Uterus (tissue), 2 donors: ENCODE results near the gene COMMD9.

Experiments used
- POLR2A ChIP-seq, 2 donors: fragments of 450-650 bp; IDR thresholded peaks; one replicate each; pipeline ENCODE4 v1.6.1; 2016; ENCODE audit warnings: antibody characterized with exemption in 2 of 2, mild to moderate bottlenecking in 1 of 2, moderate library complexity in 1 of 2
- TF ChIP-seq, protein P1 (sequence below), 4 experiments: fragments of 200-600 bp in 2 of 4; fragments of 450-650 bp in 2 of 4; sonication (generic) in 2 of 4; IDR thresholded peaks; one replicate each; pipeline ENCODE4 v1.5.1; 2016 to 2019; ENCODE audit warnings: antibody characterized with exemption in 4 of 4, mild to moderate bottlenecking in 2 of 4, moderate library complexity in 1 of 4

DNA sequence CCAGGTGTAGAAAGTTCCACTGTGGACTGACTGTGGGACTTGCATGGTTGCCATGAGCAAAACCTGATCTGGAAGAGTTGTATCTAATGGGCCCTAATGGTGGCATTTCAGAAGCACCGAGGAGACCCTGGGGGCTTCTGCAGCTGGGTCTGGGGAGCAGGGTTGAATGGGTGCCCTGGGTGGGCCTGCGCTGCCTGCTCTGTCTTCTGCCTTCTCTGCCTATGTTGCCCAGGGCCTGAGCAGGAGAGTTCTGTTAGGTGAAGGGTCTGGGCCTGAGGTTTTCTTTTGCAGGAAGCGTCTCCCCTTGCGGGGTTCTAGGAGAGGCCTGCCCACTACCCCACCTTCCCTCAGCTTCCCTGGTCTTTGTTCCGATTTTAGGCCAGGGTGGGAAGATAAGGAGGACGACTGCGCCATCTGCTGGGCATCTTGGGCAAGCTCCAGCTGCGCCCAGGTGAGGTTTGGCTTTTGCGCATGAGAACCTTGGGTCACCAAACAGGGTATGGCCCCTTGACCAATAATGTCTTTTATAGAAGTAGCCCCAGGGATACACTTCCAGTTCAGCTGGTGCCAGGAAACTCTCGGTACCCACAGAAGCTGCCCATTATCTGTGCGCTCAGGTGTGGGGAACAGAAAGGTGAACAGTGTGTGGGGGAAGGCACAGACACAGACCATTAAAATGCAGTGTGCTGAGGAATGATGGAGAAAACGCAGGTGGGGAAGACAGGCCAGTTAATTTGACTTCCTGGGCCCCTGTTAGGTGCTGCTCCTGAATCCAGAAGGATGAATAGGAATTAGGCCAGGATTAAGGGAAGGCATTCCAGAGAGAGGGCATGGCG, 23.2 kb downstream of the COMMD9 start:
- TF ChIP-seq, protein P1, sequence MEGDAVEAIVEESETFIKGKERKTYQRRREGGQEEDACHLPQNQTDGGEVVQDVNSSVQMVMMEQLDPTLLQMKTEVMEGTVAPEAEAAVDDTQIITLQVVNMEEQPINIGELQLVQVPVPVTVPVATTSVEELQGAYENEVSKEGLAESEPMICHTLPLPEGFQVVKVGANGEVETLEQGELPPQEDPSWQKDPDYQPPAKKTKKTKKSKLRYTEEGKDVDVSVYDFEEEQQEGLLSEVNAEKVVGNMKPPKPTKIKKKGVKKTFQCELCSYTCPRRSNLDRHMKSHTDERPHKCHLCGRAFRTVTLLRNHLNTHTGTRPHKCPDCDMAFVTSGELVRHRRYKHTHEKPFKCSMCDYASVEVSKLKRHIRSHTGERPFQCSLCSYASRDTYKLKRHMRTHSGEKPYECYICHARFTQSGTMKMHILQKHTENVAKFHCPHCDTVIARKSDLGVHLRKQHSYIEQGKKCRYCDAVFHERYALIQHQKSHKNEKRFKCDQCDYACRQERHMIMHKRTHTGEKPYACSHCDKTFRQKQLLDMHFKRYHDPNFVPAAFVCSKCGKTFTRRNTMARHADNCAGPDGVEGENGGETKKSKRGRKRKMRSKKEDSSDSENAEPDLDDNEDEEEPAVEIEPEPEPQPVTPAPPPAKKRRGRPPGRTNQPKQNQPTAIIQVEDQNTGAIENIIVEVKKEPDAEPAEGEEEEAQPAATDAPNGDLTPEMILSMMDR (IDR thresholded peaks at IDR 0.05): peak; percentile 77 to 84 (median 81)
- no peak for TF ChIP-seq POLR2A (IDR thresholded peaks at IDR 0.05)
